Stomach smooth muscle (tissue), 2 donors: Measurements from ENCODE around the gene NXPH1.
"Not testable (repeated sequence)": the region's sequence is repeated elsewhere in the genome, so short reads cannot be mapped to it uniquely, and the experiment has no call there.

Experiments
- H3K27ac ChIP-seq: one replicate; pipeline ENCODE4 v1.7.0; 2013; ENCODE audit warnings: mild to moderate bottlenecking, low read length, inconsistent platforms
- H3K27me3 ChIP-seq, 2 donors: one replicate each; pipeline ENCODE4 v1.7.0; 2013; ENCODE audit warnings: low read length in 2 of 2; ENCODE audit not compliant: insufficient read depth in 2 of 2, control insufficient read depth in 1 of 2
- H3K36me3 ChIP-seq, 2 donors: one replicate each; pipeline ENCODE4 v1.7.0; 2013; ENCODE audit warnings: low read length in 2 of 2; ENCODE audit not compliant: control insufficient read depth in 2 of 2, insufficient read depth in 2 of 2
- H3K4me1 ChIP-seq: one replicate; pipeline ENCODE4 v1.7.0; 2013; ENCODE audit warnings: low read length; ENCODE audit not compliant: control insufficient read depth, insufficient read depth
- H3K4me3 ChIP-seq, 2 donors: one replicate each; pipeline ENCODE4 v1.7.0; 2013; ENCODE audit warnings: low read length in 2 of 2
- H3K9ac ChIP-seq, 2 donors: one replicate each; pipeline ENCODE4 v1.7.0; 2013; ENCODE audit warnings: low read length in 2 of 2, mild to moderate bottlenecking in 1 of 2
- H3K9me3 ChIP-seq, 2 donors: one replicate each; pipeline ENCODE4 v1.7.0; 2013; ENCODE audit warnings: low read length in 2 of 2; ENCODE audit not compliant: control insufficient read depth in 2 of 2
- donor health status: healthy.
- donor health status: Pancreatic carcinoma.

The NXPH1 gene

DNA sequence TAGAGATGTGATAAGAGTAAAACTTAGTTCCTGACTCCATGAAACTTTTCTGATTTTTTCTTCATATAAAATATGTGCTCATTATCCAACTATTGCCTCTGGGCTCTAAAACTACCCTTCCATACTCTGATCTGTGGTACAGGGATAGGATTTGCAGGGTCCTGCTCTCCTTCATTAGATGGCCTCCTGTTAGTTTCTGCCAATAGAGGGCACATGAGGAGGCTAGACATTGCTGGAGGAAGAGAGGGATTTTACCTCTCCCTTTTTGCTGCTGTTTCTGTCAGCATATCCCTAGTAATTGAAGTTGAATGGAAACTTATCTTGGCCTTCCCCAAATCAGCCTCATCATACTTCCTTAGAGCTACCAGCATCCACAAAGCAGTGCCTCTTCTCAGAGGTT is 269.4 kb downstream of the NXPH1 start:
- H3K9ac ChIP-seq, result no peak overlapping the region
- H3K4me3 ChIP-seq, result no peak overlapping the region
- no peaks in the 10 kb centered on the region for H3K36me3 ChIP-seq
- no peaks in the 10 kb centered on the region for H3K4me1 ChIP-seq
- no peaks in the 10 kb centered on the region for H3K9me3 ChIP-seq
- no peaks in the 10 kb centered on the region for H3K27me3 ChIP-seq
- H3K27ac ChIP-seq, result no peak overlapping the region

- Histone ChIP-seq H3K36me3 (no peaks in the 10 kb centered on the region), H3K9ac (no peak overlapping the region), H3K27ac (no peak overlapping the region), H3K9me3 (no peaks in the 10 kb centered on the region), H3K4me3 (no peak overlapping the region), H3K4me1 (no peaks in the 10 kb centered on the region), H3K27me3 (no peaks in the 10 kb centered on the region)
Measured at GRCh38 chr7:8710124-8710523, 276.7 kb downstream of the NXPH1 start.

GRCh38 chr7:8714791-8715190 is 281.4 kb downstream of the NXPH1 start:
- Histone ChIP-seq H3K9me3 (no peaks in the 10 kb centered on the region), H3K9ac (no peak overlapping the region), H3K27ac (no peak overlapping the region), H3K27me3 (no peaks in the 10 kb centered on the region), H3K36me3 (no peaks in the 10 kb centered on the region), H3K4me1 (no peaks in the 10 kb centered on the region), H3K4me3 (no peak overlapping the region)

DNA sequence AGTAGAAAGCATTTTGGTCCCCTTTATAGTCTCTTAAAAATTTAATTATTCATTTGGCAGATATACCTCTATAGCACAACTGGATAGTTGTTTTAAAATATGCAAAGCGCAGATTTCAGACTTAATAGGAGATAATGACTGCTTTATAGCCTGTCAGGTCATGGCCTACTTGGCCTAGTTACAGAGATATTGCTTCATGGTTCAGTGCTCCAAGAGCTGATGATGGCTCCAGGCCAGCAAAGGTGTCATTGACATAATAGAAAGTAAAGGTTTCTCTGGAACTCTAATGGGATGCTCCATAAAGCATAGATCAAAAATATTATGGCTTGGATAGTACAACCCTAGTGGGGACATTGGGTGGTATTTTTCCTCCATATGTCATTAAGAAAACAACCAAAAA is 285.7 kb downstream of the NXPH1 start:
- Histone ChIP-seq H3K4me1 (no peaks in the 10 kb centered on the region), H3K9me3 (no peaks in the 10 kb centered on the region), H3K27me3 (no peaks in the 10 kb centered on the region), H3K4me3 (no peak overlapping the region), H3K27ac (no peak overlapping the region), H3K36me3 (no peaks in the 10 kb centered on the region), H3K9ac (no peak overlapping the region)

GRCh38 chr7:8724080-8724718 is 290.8 kb downstream of the NXPH1 start:
- Histone ChIP-seq H3K36me3 (no peaks in the 10 kb centered on the region), H3K9ac (no peak overlapping the region), H3K4me1 (no peaks in the 10 kb centered on the region), H3K9me3 (no peaks in the 10 kb centered on the region), H3K4me3 (no peak overlapping the region), H3K27ac (no peak overlapping the region), H3K27me3 (no peaks in the 10 kb centered on the region)

DNA sequence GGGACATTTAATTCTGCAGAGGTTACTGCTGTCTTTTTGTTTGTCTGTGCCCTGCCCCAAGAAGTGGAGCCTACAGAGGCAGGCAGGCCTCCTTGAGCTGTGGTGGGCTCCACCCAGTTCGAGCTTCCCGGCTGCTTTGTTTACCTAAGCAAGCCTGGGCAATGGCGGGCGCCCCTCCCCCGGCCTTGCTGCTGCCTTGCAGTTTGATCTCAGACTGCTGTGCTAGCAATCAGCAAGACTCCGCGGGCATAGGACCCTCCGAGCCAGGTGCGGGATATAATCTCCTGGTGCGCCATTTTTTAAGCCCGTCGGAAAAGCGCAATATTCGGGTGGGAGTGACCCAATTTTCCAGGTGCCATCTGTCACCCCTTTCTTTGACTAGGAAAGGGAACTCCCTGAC is 298.3 kb downstream of the NXPH1 start:
- not testable (repeated sequence) for H3K27ac ChIP-seq, H3K27me3 ChIP-seq, H3K9me3 ChIP-seq, H3K4me3 ChIP-seq, H3K9ac ChIP-seq, H3K4me1 ChIP-seq, H3K36me3 ChIP-seq

DNA sequence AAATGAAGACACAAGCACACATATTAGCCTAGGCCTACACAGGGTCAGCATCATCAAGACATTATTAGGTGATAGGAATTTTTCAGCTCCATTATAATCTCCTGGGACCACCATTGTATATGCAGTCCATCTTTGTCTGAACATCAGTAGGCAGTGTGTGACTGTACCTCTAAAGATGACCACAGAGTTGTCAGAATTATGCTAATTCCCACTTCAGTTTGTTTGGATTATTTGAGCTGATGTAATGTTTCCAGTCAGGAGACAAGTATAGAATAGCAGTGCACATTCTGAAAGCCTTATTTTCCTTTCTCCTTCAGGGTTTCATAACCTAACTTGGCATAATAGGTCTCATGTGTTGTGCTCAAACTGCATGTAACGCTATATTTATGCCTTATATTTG is 306.4 kb downstream of the NXPH1 start:
- Histone ChIP-seq H3K27me3 (no peaks in the 10 kb centered on the region), H3K4me1 (no peaks in the 10 kb centered on the region), H3K4me3 (no peak overlapping the region), H3K27ac (no peak overlapping the region), H3K36me3 (no peaks in the 10 kb centered on the region), H3K9ac (no peak overlapping the region), H3K9me3 (no peaks in the 10 kb centered on the region)

- H3K9me3 ChIP-seq, result no peaks in the 10 kb centered on the region
- H3K4me3 ChIP-seq, result no peak overlapping the region
- no peak overlapping the region for H3K9ac ChIP-seq
- H3K27me3 ChIP-seq, result no peaks in the 10 kb centered on the region
- H3K36me3 ChIP-seq, result no peaks in the 10 kb centered on the region
- H3K4me1 ChIP-seq, result no peaks in the 10 kb centered on the region
- no peak overlapping the region for H3K27ac ChIP-seq
Measured at GRCh38 chr7:8742837-8743236, 309.4 kb downstream of the NXPH1 start.

DNA sequence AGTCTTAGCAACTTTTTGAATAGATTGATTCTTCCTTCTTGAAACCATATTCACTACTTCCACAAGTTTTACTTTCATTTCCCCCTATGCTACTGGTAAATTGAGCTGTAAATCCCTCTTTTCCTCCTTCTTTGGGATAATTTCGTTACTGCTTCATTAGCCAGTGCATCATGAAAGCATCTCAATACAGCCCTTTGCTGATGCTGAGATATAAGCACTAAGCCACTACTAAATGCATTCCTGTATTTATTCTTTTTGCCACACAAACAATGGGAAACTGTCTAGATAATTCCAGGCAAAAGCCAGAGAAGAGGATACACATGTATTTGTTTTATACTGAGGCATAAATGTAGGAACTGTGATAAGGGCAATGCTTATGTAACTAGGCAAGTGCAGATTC is 313.9 kb downstream of the NXPH1 start:
- Histone ChIP-seq H3K9me3 (no peaks in the 10 kb centered on the region), H3K4me1 (no peaks in the 10 kb centered on the region), H3K27me3 (no peaks in the 10 kb centered on the region), H3K36me3 (no peaks in the 10 kb centered on the region), H3K4me3 (no peak overlapping the region), H3K27ac (no peak overlapping the region), H3K9ac (no peak overlapping the region)

DNA sequence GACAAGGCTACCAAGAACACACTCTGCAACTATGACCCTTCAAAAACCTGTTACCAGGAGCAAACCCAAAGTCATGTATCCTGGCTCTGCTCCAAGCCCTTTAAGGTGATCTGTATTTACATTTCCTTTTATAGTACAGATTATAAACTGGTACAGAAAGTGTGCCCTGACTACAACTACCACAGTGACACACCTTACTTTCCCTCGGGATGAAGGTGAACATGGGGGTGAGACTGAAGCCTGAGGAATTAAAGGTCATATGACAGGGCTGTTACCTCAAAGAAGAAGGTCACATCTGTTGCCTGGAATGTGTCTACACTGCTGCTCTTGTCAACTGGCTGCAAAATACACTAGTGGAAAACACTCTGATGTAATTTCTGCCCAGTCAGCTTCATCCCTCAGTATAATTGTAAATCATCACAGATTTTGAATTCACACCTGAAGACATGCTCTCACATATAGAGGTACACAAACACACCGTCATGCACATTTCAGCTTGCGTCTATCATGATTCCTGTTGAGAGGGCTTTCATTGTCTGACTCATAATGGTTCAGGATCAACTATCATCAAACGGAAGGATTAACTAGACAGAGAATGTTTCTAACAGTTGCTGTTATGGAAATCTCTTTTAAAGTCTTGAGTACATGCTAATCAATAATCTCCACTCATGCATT is 318.3 kb downstream of the NXPH1 start:
- Histone ChIP-seq H3K27ac (no peak overlapping the region), H3K27me3 (no peaks in the 10 kb centered on the region), H3K4me3 (no peak overlapping the region), H3K9me3 (no peaks in the 10 kb centered on the region), H3K36me3 (no peaks in the 10 kb centered on the region), H3K9ac (no peak overlapping the region), H3K4me1 (no peaks in the 10 kb centered on the region)

- no peaks in the 10 kb centered on the region for H3K36me3 ChIP-seq
- no peak overlapping the region for H3K4me3 ChIP-seq
- H3K9ac ChIP-seq, result no peak overlapping the region
- no peak overlapping the region for H3K27ac ChIP-seq
- no peaks in the 10 kb centered on the region for H3K9me3 ChIP-seq
- H3K27me3 ChIP-seq, result no peaks in the 10 kb centered on the region
- no peaks in the 10 kb centered on the region for H3K4me1 ChIP-seq
Measured at GRCh38 chr7:8753355-8753754, 319.9 kb downstream of the NXPH1 start.
